Sigmoid colon (tissue), 7 donors: Measurements from ENCODE around the gene PSORS1C1. TPM values are rescaled to one million over a fixed set of nuclear protein-coding genes. Genes with fewer than 3 reads are reported as not detected.

ENCODE experiments used
- DNase-seq: peaks from one replicate; pipeline ENCODE4 v3.0.0-alpha.2; 2019
- H3K27ac ChIP-seq, 4 donors: fragments of 200-600 bp; sonication (generic); one replicate each; pipeline ENCODE4 v1.5.1; 2016 to 2019; ENCODE audit warnings: mild to moderate bottlenecking in 1 of 4
- H3K27me3 ChIP-seq, 3 donors: fragments of 200-600 bp; sonication (generic); one replicate each; pipeline ENCODE4 v1.5.1; 2019; ENCODE audit warnings: mild to moderate bottlenecking in 1 of 3
- H3K36me3 ChIP-seq, 4 donors: fragments of 200-600 bp; sonication (generic); one replicate each; pipeline ENCODE4 v1.5.1; 2016 to 2019
- H3K4me1 ChIP-seq, 4 donors: fragments of 200-600 bp; sonication (generic); one replicate each; pipeline ENCODE4 v1.5.1; 2017 to 2019
- H3K4me3 ChIP-seq, 4 donors: fragments of 200-600 bp; sonication (generic); one replicate each; pipeline ENCODE4 v1.5.1; 2017 to 2019; ENCODE audit warnings: mild to moderate bottlenecking in 2 of 4, moderate library complexity in 1 of 4
- H3K9me3 ChIP-seq, 4 donors: fragments of 200-600 bp in 3 of 4; sonication (generic) in 3 of 4; one replicate each; pipeline versions ENCODE4 v1.5.1 to v1.6.1; 2013 to 2019
- CTCF ChIP-seq, 4 experiments: fragments of 450-650 bp in 3 of 4; fragments of 200-600 bp in 1 of 4; IDR thresholded peaks; one replicate each; pipeline ENCODE4 v1.5.1; 2016 to 2019; ENCODE audit warnings: antibody characterized with exemption in 4 of 4, mild to moderate bottlenecking in 3 of 4, moderate library complexity in 2 of 4
- EP300 ChIP-seq, 4 donors: sonication (generic); formaldehyde crosslinking; IDR thresholded peaks; one replicate each; pipeline ENCODE4 v1.6.1; 2017; ENCODE audit warnings: antibody characterized with exemption in 4 of 4
- POLR2A ChIP-seq, 2 donors: fragments of 450-650 bp; IDR thresholded peaks; one replicate each; pipeline ENCODE4 v1.6.1; 2016; ENCODE audit warnings: antibody characterized with exemption in 2 of 2, mild to moderate bottlenecking in 2 of 2, moderate library complexity in 2 of 2
- POLR2AphosphoS5 ChIP-seq, 4 donors: sonication (generic); formaldehyde crosslinking; IDR thresholded peaks; one replicate each; pipeline ENCODE4 v1.6.1; 2017; ENCODE audit warnings: antibody characterized with exemption in 4 of 4
- WGBS, 2 donors: extraction: QIAGEN DNeasy Blood & Tissue Kit; methylation state at CpG; one replicate each; pipeline ENCODE4 v1.1.7; 2013; 5-methylcytosine and 5-hydroxymethylcytosine counted together
- intact Hi-C: fragments of 100-400 bp; cut with DNase I; formaldehyde crosslinking; loops from one replicate; pipeline ENCODE4 v1.15.1; 2023
- polyA plus RNA-seq, 3 donors: library from polyadenylated mRNA; stranded (reverse); fragments of 200-250 nt; gene quantifications; one replicate each; pipeline ENCODE4 v1.2.3, GENCODE V29; 2013
- total RNA-seq, 4 donors: library from RNA; depleted of rRNA; stranded (reverse); fragments of >200 nt; gene quantifications; one replicate each; pipeline ENCODE4 v1.1.0, GENCODE V29; 2016
- donor health status: healthy with polysubstance abuse.
- donor health status: Bipolar disorder and iron deficiency.
- donor health status: healthy.

The PSORS1C1 gene
- total and polyA plus RNA-seq, 7 donors: 0.49 to 33.3 (median 2.7) TPM

DNA sequence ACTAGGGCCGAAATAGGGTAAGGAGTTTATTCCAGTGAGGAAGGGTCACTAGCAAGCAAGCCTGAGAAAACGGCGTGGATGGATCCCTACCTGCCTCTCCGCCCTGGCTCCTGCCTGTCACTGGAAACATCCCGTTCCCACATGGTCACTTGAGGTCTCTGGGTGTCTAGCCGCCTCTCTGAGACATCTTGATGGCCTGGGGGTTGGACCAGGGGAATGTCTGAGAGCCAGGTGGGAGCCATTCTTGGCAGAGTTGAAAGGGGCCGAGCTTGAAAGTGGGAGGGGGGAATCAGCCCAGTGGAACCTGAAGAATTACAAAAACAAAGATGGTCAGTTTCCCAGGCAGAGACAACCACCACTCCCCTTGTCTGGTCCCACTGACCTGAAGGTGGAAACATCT lies 42.0 kb downstream of the PSORS1C1 start:
- intact Hi-C loops: no loop called here
- Histone ChIP-seq H3K27me3 (no peaks in the 10 kb centered on the region), H3K36me3 (peaks cover 0 to 17% (median 0%) of the 10 kb centered on the region in 4 donors), H3K9me3 (no peaks in the 10 kb centered on the region), H3K4me3 (no peak overlapping the region), H3K27ac (no peak overlapping the region), H3K4me1 (peaks cover 0 to 24% (median 19%) of the 10 kb centered on the region in 4 donors)
- 94 to 96% methylated on average over 7 of the region's 7 CpGs for WGBS, 2 donors
- TF ChIP-seq POLR2AphosphoS5 (IDR thresholded peaks at IDR 0.05) (no peak), CTCF (IDR thresholded peaks at IDR 0.05) (no peak), EP300 (IDR thresholded peaks at IDR 0.05) (no peak), POLR2A (IDR thresholded peaks at IDR 0.05) (no peak)
- peak; percentile 60 for DNase-seq

GRCh38 chr6:31157513-31158139 lies 43.0 kb downstream of the PSORS1C1 start, which contains the start of gene CCHCR1:
Gene CCHCR1, minus strand, starts transcription at chr6:31157802. Its CDS starts 202 bp downstream, at chr6:31157600.
- peak; percentile 60 for DNase-seq
- H3K4me3 ChIP-seq: peak within 1 kb of the TSS; percentile 53 to 76 (median 70)
- no peaks in the 10 kb centered on the region for H3K27me3 ChIP-seq
- H3K9me3 ChIP-seq: no peaks in the 10 kb centered on the region
- 6 to 10% methylated on average over 14 of the region's 14 CpGs for WGBS, 2 donors
- TF ChIP-seq EP300 (IDR thresholded peaks at IDR 0.05) (no peak), POLR2A (IDR thresholded peaks at IDR 0.05) (no peak), POLR2AphosphoS5 (IDR thresholded peaks at IDR 0.05) (no peak), CTCF (IDR thresholded peaks at IDR 0.05) (no peak)
- H3K4me1 ChIP-seq: peaks cover 0 to 24% (median 19%) of the 10 kb centered on the region in 4 donors
- intact Hi-C loops: no loop called here
- H3K36me3 ChIP-seq: peaks cover 0 to 17% (median 0%) of the 10 kb centered on the region in 4 donors
- H3K27ac ChIP-seq: peak within 1 kb of the TSS; percentile 82 to 90 (median 84)

GRCh38 chr6:31158140-31158862 lies 43.7 kb downstream of the PSORS1C1 start, which contains the start of gene TCF19:
Gene TCF19, plus strand, starts transcription at chr6:31158589. Its CDS starts 881 bp downstream, at chr6:31159470.
- peak; percentile 100 for DNase-seq

More at GRCh38 chr6:31158140-31158862, 43.7 kb downstream of the PSORS1C1 start, which contains the start of gene TCF19:
- peaks cover 0 to 24% (median 19%) of the 10 kb centered on the region in 4 donors for H3K4me1 ChIP-seq
- no peaks in the 10 kb centered on the region for H3K27me3 ChIP-seq
- peaks cover 0 to 15% (median 0%) of the 10 kb centered on the region in 4 donors for H3K36me3 ChIP-seq
- peak within 1 kb of the TSS; percentile 53 to 76 (median 70) for H3K4me3 ChIP-seq
- no peaks in the 10 kb centered on the region for H3K9me3 ChIP-seq
- intact Hi-C loops: no loop called here
- WGBS, 2 donors: 0% methylated on average over 65 of the region's 65 CpGs
- H3K27ac ChIP-seq: peak within 1 kb of the TSS; percentile 82 to 90 (median 84)
- TF ChIP-seq POLR2AphosphoS5 (IDR thresholded peaks at IDR 0.05): peak; percentile 10 to 74 (median 40)
- TF ChIP-seq CTCF (IDR thresholded peaks at IDR 0.05): no peak
- TF ChIP-seq EP300 (IDR thresholded peaks at IDR 0.05): no peak
